Kidney (tissue), 14 donors: ENCODE measurements around the gene DLG2. TPM values are rescaled to one million over a fixed set of nuclear protein-coding genes. Genes with fewer than 3 reads are reported as not detected.
A peak's percentile ranks its signal among the peaks of the same experiment; 100 is the strongest.
"Not testable (repeated sequence)": the region's sequence is repeated elsewhere in the genome, so short reads cannot be mapped to it uniquely, and the experiment has no call there.

Source experiments
- DNase-seq, 5 donors: peaks; one replicate each; pipeline ENCODE4 v3.0.0-alpha.2; 2013 to 2020
- FAIRE-seq: peaks from 2 replicates; lab custom pipeline; 2012; peaks lifted over from hg19 to GRCh38; lab: Jason Lieb, UNC
- H3K27ac ChIP-seq, 2 donors: one replicate each; pipeline ENCODE4 v1.7.0; 2013; ENCODE audit warnings: low read depth in 2 of 2, low read length in 2 of 2, inconsistent platforms in 1 of 2
- H3K27me3 ChIP-seq: one replicate; pipeline ENCODE4 v1.7.1; 2013; ENCODE audit warnings: low read length, inconsistent platforms; ENCODE audit not compliant: control insufficient read depth, insufficient read depth
- H3K36me3 ChIP-seq, 3 donors: one replicate each; pipeline versions ENCODE4 v1.7.0 to v1.7.1; 2013; ENCODE audit warnings: low read length in 3 of 3, control low read depth in 1 of 3, inconsistent platforms in 1 of 3; ENCODE audit not compliant: insufficient read depth in 3 of 3, control insufficient read depth in 2 of 3
- H3K4me1 ChIP-seq, 3 donors: one replicate each; pipeline versions ENCODE4 v1.7.0 to v1.7.1; 2013; ENCODE audit warnings: low read length in 3 of 3, inconsistent platforms in 1 of 3, low read depth in 1 of 3; ENCODE audit not compliant: control insufficient read depth in 2 of 3, insufficient read depth in 2 of 3
- H3K4me3 ChIP-seq, 3 donors: one replicate each; pipeline versions ENCODE4 v1.7.0 to v1.8.1; 2013; ENCODE audit warnings: low read length in 3 of 3, control low read depth in 1 of 3, inconsistent platforms in 1 of 3
- H3K9ac ChIP-seq, 3 donors: one replicate each; pipeline versions ENCODE4 v1.7.0 to v1.7.1; 2013; ENCODE audit warnings: low read length in 3 of 3, control low read depth in 1 of 3, inconsistent platforms in 1 of 3
- H3K9me3 ChIP-seq, 3 donors: one replicate each; pipeline versions ENCODE4 v1.7.0 to v1.7.1; 2013; ENCODE audit warnings: low read length in 3 of 3, control low read depth in 1 of 3, inconsistent platforms in 1 of 3; ENCODE audit not compliant: control insufficient read depth in 2 of 3, insufficient read depth in 1 of 3
- intact Hi-C: fragments of 100-400 bp; cut with DNase I; formaldehyde crosslinking; loops from one replicate; pipeline ENCODE4 v1.11.1; 2022
- polyA plus RNA-seq: library from polyadenylated mRNA; stranded (reverse); fragments of 350-450 nt; fragmentation: Illumina TruSeq; extraction: RNeasy Lipid Tissue Mini Kit (QIAGEN cat#74804); gene quantifications from one replicate; pipeline ENCODE4 v1.2.3, GENCODE V29; 2014; ENCODE audit warnings: low read depth, low replicate concordance; ENCODE audit not compliant: insufficient read depth
- total RNA-seq: library from RNA; stranded (reverse); fragmentation: NEBNext Ultra II Directional; extraction: Animal tissue kit (Norgen Biotek cat#: 25700); gene quantifications from one replicate; pipeline ENCODE4 v1.2.1, GENCODE V29; 2021
- TF ChIP-seq, protein P1 (sequence below): IDR thresholded peaks from 3 replicates; pipeline ENCODE4 v1.5.1; 2012; ENCODE audit warnings: mild to moderate bottlenecking, moderate library complexity, borderline replicate concordance; ENCODE audit not compliant: insufficient read depth; ENCODE audit errors: extremely low read depth
- donor health status: control.
- donor health status: control.
- donor health status: control.
- donor health status: control.
- donor health status: control.
- donor health status: DM: yes; HTN: yes; CAD: no.
- donor health status: Normal renal cell carcinoma (clear cell type).

Gene DLG2
- total and polyA plus RNA-seq, 2 donors from 2014 or later: 2.9 to 7.2 TPM

DNA sequence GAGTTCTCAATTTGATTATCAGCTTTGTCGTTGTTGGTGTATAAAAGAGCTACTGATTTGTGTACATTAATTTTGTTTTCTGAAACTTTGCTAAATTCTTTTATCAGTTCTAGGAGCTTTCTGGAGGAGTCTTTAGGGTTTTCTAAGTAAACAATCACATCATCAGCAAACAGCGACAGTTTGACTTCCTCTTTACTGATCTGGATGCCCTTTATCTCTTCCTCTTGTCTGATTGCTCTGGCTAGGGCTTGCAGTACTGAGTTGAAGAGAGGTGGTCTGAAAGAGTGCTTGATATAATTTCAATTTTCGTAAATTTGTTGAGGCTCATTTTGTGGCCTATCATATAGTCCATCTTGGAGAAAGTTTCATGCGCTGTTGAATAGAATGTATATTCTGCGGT lies 213.0 kb downstream of the DLG2 start:
- intact Hi-C loops: no loop called here
- no peak overlapping the region for H3K4me3 ChIP-seq
- no peaks in the 10 kb centered on the region for H3K4me1 ChIP-seq
- no peak overlapping the region for H3K9ac ChIP-seq
- no peaks in the 10 kb centered on the region for H3K36me3 ChIP-seq
- no peak overlapping the region for H3K27ac ChIP-seq
- H3K27me3 ChIP-seq: no peaks in the 10 kb centered on the region
- TF ChIP-seq, protein P1, sequence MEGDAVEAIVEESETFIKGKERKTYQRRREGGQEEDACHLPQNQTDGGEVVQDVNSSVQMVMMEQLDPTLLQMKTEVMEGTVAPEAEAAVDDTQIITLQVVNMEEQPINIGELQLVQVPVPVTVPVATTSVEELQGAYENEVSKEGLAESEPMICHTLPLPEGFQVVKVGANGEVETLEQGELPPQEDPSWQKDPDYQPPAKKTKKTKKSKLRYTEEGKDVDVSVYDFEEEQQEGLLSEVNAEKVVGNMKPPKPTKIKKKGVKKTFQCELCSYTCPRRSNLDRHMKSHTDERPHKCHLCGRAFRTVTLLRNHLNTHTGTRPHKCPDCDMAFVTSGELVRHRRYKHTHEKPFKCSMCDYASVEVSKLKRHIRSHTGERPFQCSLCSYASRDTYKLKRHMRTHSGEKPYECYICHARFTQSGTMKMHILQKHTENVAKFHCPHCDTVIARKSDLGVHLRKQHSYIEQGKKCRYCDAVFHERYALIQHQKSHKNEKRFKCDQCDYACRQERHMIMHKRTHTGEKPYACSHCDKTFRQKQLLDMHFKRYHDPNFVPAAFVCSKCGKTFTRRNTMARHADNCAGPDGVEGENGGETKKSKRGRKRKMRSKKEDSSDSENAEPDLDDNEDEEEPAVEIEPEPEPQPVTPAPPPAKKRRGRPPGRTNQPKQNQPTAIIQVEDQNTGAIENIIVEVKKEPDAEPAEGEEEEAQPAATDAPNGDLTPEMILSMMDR: no peak
- peaks cover 0 to 3% (median 0%) of the 10 kb centered on the region in 3 donors for H3K9me3 ChIP-seq
- no peak for FAIRE-seq
- no peak for DNase-seq

DNA sequence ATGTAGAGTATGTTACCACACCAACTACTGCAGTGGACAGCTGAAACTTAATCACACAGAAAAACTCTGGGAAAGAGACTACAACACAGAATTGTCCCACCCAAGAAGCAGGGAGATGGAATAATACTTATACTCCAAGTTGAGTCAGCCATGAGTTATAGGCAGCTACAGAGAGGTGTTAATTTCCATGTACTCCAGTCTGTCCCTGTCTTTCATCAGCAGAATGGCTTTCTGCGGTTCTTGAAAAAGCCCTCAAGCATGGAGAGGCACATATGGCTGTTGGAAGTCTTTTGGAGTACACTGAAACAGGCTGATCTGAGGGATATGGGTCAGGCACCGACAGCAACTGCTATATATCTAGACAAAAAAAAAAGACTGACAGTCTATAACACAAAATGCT lies 219.5 kb downstream of the DLG2 start:
- TF ChIP-seq, protein P1: no peak
- DNase-seq: peak in 1 of 5 donors; percentile 7
- no peak for FAIRE-seq
- Histone ChIP-seq H3K4me1 (no peaks in the 10 kb centered on the region), H3K9ac (no peak overlapping the region), H3K27ac (no peak overlapping the region), H3K36me3 (no peaks in the 10 kb centered on the region), H3K9me3 (peaks cover 0 to 9% (median 0%) of the 10 kb centered on the region in 3 donors), H3K27me3 (no peaks in the 10 kb centered on the region), H3K4me3 (no peak overlapping the region)
- intact Hi-C loops: no loop called here

DNA sequence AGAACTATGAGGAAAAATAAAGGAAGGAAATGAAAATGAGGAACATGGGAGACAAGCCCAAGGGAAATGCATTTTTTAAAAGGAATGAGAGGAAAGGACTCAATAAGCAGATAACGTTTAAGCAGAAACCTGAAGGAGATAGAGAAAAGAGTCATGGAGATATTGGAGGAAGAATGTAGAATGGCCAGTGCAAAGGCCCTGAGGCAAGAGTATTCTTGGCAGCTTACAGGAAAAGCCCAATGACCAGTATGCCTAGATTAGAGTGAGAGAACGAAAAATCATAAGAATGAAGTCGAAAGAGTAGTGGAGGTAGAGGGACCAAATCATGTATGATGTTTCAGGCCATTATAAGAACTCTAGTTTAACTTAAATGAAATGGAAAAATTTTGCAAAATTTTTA lies 220.3 kb downstream of the DLG2 start:
- peaks cover 0 to 9% (median 0%) of the 10 kb centered on the region in 3 donors for H3K9me3 ChIP-seq
- no peak overlapping the region for H3K9ac ChIP-seq
- no peak overlapping the region for H3K4me3 ChIP-seq
- no peaks in the 10 kb centered on the region for H3K27me3 ChIP-seq
- no peak overlapping the region for H3K27ac ChIP-seq
- DNase-seq (no peak), FAIRE-seq (no peak)
- intact Hi-C loops: no loop called here
- TF ChIP-seq, protein P1: no peak
- H3K36me3 ChIP-seq: no peaks in the 10 kb centered on the region
- no peaks in the 10 kb centered on the region for H3K4me1 ChIP-seq

DNA sequence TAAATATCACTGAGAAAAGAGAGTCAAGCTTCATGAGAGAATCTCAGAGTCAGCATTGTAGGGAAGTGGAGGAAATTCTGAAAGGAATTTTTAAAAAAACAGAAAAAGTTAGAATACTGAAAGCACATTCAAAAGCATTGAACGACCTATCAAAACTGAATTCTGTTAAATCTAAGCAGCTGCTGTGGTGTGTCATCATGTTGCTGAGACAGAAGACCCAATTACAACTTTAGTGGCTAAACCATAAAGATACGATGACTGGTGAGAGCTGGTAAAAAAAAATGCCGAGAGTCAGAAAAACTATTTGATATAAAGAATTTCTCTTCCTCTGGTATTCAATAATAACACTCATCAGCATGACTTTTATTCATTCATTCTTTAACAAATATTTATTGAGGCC lies 220.8 kb downstream of the DLG2 start:
- intact Hi-C loops: no loop called here
- TF ChIP-seq, protein P1: no peak
- Histone ChIP-seq H3K9ac (no peak overlapping the region), H3K9me3 (peaks cover 0 to 9% (median 0%) of the 10 kb centered on the region in 3 donors), H3K36me3 (no peaks in the 10 kb centered on the region), H3K27me3 (no peaks in the 10 kb centered on the region), H3K4me3 (no peak overlapping the region), H3K4me1 (no peaks in the 10 kb centered on the region), H3K27ac (no peak overlapping the region)
- no peak for DNase-seq
- no peak for FAIRE-seq

DNA sequence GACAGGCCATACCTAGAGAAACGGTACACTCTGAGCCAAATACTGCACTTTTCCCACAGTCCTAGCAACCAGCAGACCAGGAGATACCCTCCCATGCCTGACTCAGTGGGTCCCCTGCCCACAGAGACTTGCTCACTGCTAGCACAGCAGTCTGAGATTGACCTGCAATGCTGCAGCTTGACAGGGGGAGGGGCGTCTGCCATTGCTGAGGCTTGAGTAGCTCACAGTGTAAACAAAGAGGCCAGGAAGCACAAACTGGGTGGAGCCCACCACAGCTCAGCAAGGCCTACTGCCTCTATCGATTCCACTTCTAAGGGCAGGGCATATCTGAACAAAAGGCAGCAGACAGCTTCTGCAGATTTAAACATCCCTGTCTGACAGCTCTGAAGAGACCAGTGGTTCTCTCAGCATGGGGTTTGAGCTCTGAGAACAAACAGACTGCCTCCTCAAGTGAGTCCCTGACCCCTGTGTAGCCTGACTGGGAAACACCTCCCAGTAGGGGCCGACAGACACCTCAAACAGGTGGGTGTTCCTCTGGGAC lies 231.6 kb downstream of the DLG2 start:
- H3K27ac ChIP-seq, H3K36me3 ChIP-seq, DNase-seq, H3K9me3 ChIP-seq, FAIRE-seq, intact Hi-C loops, H3K9ac ChIP-seq, H3K4me3 ChIP-seq, H3K27me3 ChIP-seq, H3K4me1 ChIP-seq: not testable (repeated sequence)
